Sigmoid colon (tissue), 4 donors: ENCODE results near the gene NHP2.

Experiments used
- CTCF ChIP-seq, 4 experiments: fragments of 450-650 bp in 3 of 4; fragments of 200-600 bp in 1 of 4; IDR thresholded peaks; one replicate each; pipeline ENCODE4 v1.5.1; 2016 to 2019; ENCODE audit warnings: antibody characterized with exemption in 4 of 4, mild to moderate bottlenecking in 3 of 4, moderate library complexity in 2 of 4
- POLR2A ChIP-seq, 2 donors: fragments of 450-650 bp; IDR thresholded peaks; one replicate each; pipeline ENCODE4 v1.6.1; 2016; ENCODE audit warnings: antibody characterized with exemption in 2 of 2, mild to moderate bottlenecking in 2 of 2, moderate library complexity in 2 of 2
- POLR2AphosphoS5 ChIP-seq, 4 donors: sonication (generic); formaldehyde crosslinking; IDR thresholded peaks; one replicate each; pipeline ENCODE4 v1.6.1; 2017; ENCODE audit warnings: antibody characterized with exemption in 4 of 4

DNA sequence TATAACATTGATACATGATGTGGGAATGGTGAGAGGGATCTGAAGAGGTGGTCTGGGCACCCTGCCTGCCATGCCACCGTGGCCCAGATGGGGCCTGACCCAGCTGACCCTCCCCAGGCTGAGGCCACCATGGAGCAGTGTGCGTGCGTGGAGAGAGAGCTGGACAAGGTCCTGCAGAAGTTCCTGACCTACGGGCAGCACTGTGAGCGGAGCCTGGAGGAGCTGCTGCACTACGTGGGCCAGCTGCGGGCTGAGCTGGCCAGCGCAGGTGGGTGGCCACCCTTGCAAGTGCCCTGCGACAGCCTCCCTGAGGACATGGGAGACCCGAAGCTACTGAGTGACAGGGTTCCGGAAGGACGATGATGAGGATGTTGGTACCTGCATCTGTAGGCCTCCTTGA, 15.7 kb downstream of the NHP2 start:
- TF ChIP-seq POLR2AphosphoS5 (IDR thresholded peaks at IDR 0.05) (no peak), CTCF (IDR thresholded peaks at IDR 0.05) (no peak), POLR2A (IDR thresholded peaks at IDR 0.05) (no peak)
